HEK293 (cell line): Measurements from ENCODE around the gene BBS9.

Source experiments
- CTCF ChIA-PET: fragments of 350-600 bp; formaldehyde crosslinking; extraction: SDS; loops from one replicate; lab custom pipeline; 2021; ENCODE audit warnings: antibody characterized with exemption; lab: Yijun Ruan, JAX
- POLR2A ChIA-PET: fragments of 300-600 bp; formaldehyde crosslinking; extraction: SDS; loops from one replicate; lab custom pipeline; 2020; ENCODE audit warnings: antibody characterized with exemption, inconsistent platforms; lab: Yijun Ruan, JAX
- H3K27ac ChIP-seq: fragments of 200-500 bp; sonication (Bioruptor generic); 2 replicates; pipeline ENCODE4 v1.5.1; 2014; ENCODE audit warnings: low read depth, low read length, control low read depth, inconsistent platforms; ENCODE audit errors: extremely low read depth
- H3K36me3 ChIP-seq, 2 experiments: fragments of 200-500 bp in 1 of 2; sonication (Bioruptor generic) in 1 of 2; 1 replicate in 1 of 2; 2 replicates in 1 of 2; pipeline ENCODE4 v1.5.1; 2014 to 2017; ENCODE audit warnings: inconsistent platforms in 2 of 2, low read length in 2 of 2; ENCODE audit not compliant: control insufficient read depth in 2 of 2, insufficient read depth in 1 of 2
- H3K4me1 ChIP-seq: fragments of 200-500 bp; sonication (Bioruptor generic); 2 replicates; pipeline ENCODE4 v1.5.1; 2014; ENCODE audit warnings: mild to moderate bottlenecking, low read length, inconsistent platforms; ENCODE audit not compliant: control insufficient read depth, insufficient read depth
- H3K4me3 ChIP-seq: 2 replicates; pipeline ENCODE4 v1.5.1; 2011; ENCODE audit warnings: low read depth, mild to moderate bottlenecking, control low read depth, low read length, moderate library complexity
- H3K9me3 ChIP-seq: fragments of 200-500 bp; sonication (Bioruptor generic); 2 replicates; pipeline ENCODE4 v1.5.1; 2014; ENCODE audit warnings: low read depth, low read length, inconsistent platforms; ENCODE audit not compliant: control insufficient read depth, insufficient read depth
- ATF2 ChIP-seq: fragments of 450-650 bp; formaldehyde crosslinking; IDR thresholded peaks from 2 replicates; pipeline ENCODE4 v1.5.1; 2016; ENCODE audit warnings: missing biosample characterization, missing genetic modification characterization, low read depth
- HOXD13 ChIP-seq: sonication (generic); formaldehyde crosslinking; IDR thresholded peaks from 2 replicates; pipeline ENCODE4 v1.8.0; 2022; ENCODE audit warnings: missing genetic modification reagents, borderline replicate concordance
- INSM2 ChIP-seq: fragments of 450-650 bp; formaldehyde crosslinking; IDR thresholded peaks from 2 replicates; pipeline ENCODE4 v1.5.1; 2016; ENCODE audit warnings: missing biosample characterization, missing genetic modification characterization
- MEIS1 ChIP-seq: sonication (generic); formaldehyde crosslinking; IDR thresholded peaks from 2 replicates; pipeline ENCODE4 v1.8.1; 2022; ENCODE audit warnings: missing genetic modification reagents, mild to moderate bottlenecking, borderline replicate concordance
- MYNN ChIP-seq: fragments of 450-650 bp; formaldehyde crosslinking; IDR thresholded peaks from 2 replicates; pipeline ENCODE4 v1.5.1; 2016; ENCODE audit warnings: missing biosample characterization, missing genetic modification characterization, borderline replicate concordance
- MZF1 ChIP-seq: fragments of 450-650 bp; formaldehyde crosslinking; IDR thresholded peaks from 2 replicates; pipeline ENCODE4 v1.5.1; 2017; ENCODE audit warnings: missing biosample characterization, missing genetic modification characterization, borderline replicate concordance
- ZEB2 ChIP-seq: fragments of 450-650 bp; formaldehyde crosslinking; IDR thresholded peaks from 2 replicates; pipeline ENCODE4 v1.5.1; 2016; ENCODE audit warnings: missing biosample characterization, missing genetic modification characterization
- ZIC2 ChIP-seq: fragments of 450-650 bp; formaldehyde crosslinking; IDR thresholded peaks from 2 replicates; pipeline ENCODE4 v1.5.1; 2016; ENCODE audit warnings: missing biosample characterization, missing genetic modification characterization
- ZNF133 ChIP-seq: fragments of 450-650 bp; formaldehyde crosslinking; IDR thresholded peaks from 2 replicates; pipeline ENCODE4 v1.5.1; 2016; ENCODE audit warnings: missing biosample characterization, missing genetic modification characterization
- ZNF148 ChIP-seq: fragments of 450-650 bp; formaldehyde crosslinking; IDR thresholded peaks from 2 replicates; pipeline ENCODE4 v1.5.0; 2017; ENCODE audit warnings: missing biosample characterization, missing genetic modification characterization, borderline replicate concordance
- ZNF175 ChIP-seq: fragments of 450-650 bp; formaldehyde crosslinking; IDR thresholded peaks from 2 replicates; pipeline ENCODE4 v1.5.1; 2016; ENCODE audit warnings: missing biosample characterization, missing genetic modification characterization
- ZNF211 ChIP-seq: fragments of 450-650 bp; formaldehyde crosslinking; IDR thresholded peaks from 2 replicates; pipeline ENCODE4 v1.5.1; 2016; ENCODE audit warnings: low read depth, missing biosample characterization, missing genetic modification characterization
- ZNF23 ChIP-seq: fragments of 450-650 bp; formaldehyde crosslinking; IDR thresholded peaks from 2 replicates; pipeline ENCODE4 v1.5.1; 2016; ENCODE audit warnings: missing biosample characterization, missing genetic modification characterization, borderline replicate concordance
- ZNF341 ChIP-seq: fragments of 450-650 bp; formaldehyde crosslinking; IDR thresholded peaks from 2 replicates; pipeline ENCODE4; 2016; ENCODE audit warnings: low read depth, missing biosample characterization, missing genetic modification characterization
- ZNF555 ChIP-seq: fragments of 450-650 bp; formaldehyde crosslinking; conservative IDR thresholded peaks from 2 replicates; pipeline ENCODE4 v1.5.1; 2017; ENCODE audit warnings: missing biosample characterization, mild to moderate bottlenecking, missing genetic modification characterization, inconsistent platforms
- ZNF624 ChIP-seq: fragments of 450-650 bp; formaldehyde crosslinking; IDR thresholded peaks from 2 replicates; pipeline ENCODE4 v1.5.1; 2017; ENCODE audit warnings: missing biosample characterization, missing genetic modification characterization
- ZNF785 ChIP-seq: fragments of 450-650 bp; formaldehyde crosslinking; IDR thresholded peaks from 2 replicates; pipeline ENCODE4 v1.5.1; 2016; ENCODE audit warnings: missing biosample characterization, missing genetic modification characterization
- ZNF791 ChIP-seq: fragments of 450-650 bp; formaldehyde crosslinking; IDR thresholded peaks from 2 replicates; pipeline ENCODE4 v1.5.1; 2016; ENCODE audit warnings: missing biosample characterization, missing genetic modification characterization
- ZSCAN16 ChIP-seq: fragments of 450-650 bp; formaldehyde crosslinking; IDR thresholded peaks from 2 replicates; pipeline ENCODE4 v1.5.1; 2016; ENCODE audit warnings: missing biosample characterization, missing genetic modification characterization
- ZSCAN30 ChIP-seq: fragments of 450-650 bp; IDR thresholded peaks from 2 replicates; pipeline ENCODE4 v1.5.1; 2018; ENCODE audit warnings: missing biosample characterization, mild to moderate bottlenecking, missing genetic modification characterization, moderate library complexity
- TF ChIP-seq, protein P1 (sequence below): fragments of 450-650 bp; formaldehyde crosslinking; IDR thresholded peaks from 2 replicates; pipeline ENCODE4 v1.5.1; 2016; ENCODE audit warnings: missing biosample characterization, missing genetic modification characterization, low read depth
- TF ChIP-seq, protein P2 (sequence below): fragments of 450-650 bp; formaldehyde crosslinking; IDR thresholded peaks from 2 replicates; pipeline ENCODE4 v1.5.1; 2017; ENCODE audit warnings: missing biosample characterization, mild to moderate bottlenecking, missing genetic modification characterization, moderate library complexity
- TF ChIP-seq, protein P3 (sequence below): fragments of 450-650 bp; formaldehyde crosslinking; IDR thresholded peaks from 2 replicates; pipeline ENCODE4 v1.5.1; 2016; ENCODE audit warnings: missing biosample characterization, missing genetic modification characterization, borderline replicate concordance

The BBS9 gene

GRCh38 chr7:33601101-33601500 lies 471.7 kb downstream of the BBS9 start:
- no peaks in the 10 kb centered on the region for H3K9me3 ChIP-seq
- no peak for TF ChIP-seq MYNN (tag by site-specific recombination)
- TF ChIP-seq, protein P1, sequence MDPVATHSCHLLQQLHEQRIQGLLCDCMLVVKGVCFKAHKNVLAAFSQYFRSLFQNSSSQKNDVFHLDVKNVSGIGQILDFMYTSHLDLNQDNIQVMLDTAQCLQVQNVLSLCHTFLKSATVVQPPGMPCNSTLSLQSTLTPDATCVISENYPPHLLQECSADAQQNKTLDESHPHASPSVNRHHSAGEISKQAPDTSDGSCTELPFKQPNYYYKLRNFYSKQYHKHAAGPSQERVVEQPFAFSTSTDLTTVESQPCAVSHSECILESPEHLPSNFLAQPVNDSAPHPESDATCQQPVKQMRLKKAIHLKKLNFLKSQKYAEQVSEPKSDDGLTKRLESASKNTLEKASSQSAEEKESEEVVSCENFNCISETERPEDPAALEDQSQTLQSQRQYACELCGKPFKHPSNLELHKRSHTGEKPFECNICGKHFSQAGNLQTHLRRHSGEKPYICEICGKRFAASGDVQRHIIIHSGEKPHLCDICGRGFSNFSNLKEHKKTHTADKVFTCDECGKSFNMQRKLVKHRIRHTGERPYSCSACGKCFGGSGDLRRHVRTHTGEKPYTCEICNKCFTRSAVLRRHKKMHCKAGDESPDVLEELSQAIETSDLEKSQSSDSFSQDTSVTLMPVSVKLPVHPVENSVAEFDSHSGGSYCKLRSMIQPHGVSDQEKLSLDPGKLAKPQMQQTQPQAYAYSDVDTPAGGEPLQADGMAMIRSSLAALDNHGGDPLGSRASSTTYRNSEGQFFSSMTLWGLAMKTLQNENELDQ (tag by site-specific recombination) = no peak
- no peak for TF ChIP-seq ZNF624 (tag by site-specific recombination)
- no peak for TF ChIP-seq ZNF175 (tag by site-specific recombination)
- no peak for TF ChIP-seq ZNF791 (tag by site-specific recombination)
- TF ChIP-seq ZNF211 (tag by site-specific recombination) = no peak
- TF ChIP-seq MEIS1 (CRISPR knock-in tag) = no peak
- TF ChIP-seq ATF2 (tag by site-specific recombination) = no peak
- no peak for TF ChIP-seq ZSCAN16
- TF ChIP-seq ZIC2 (tag by site-specific recombination) = no peak
- TF ChIP-seq MZF1 (tag by site-specific recombination) = no peak
- TF ChIP-seq ZNF23 (tag by site-specific recombination) = no peak
- TF ChIP-seq ZNF555 (tag by site-specific recombination) = no peak
- TF ChIP-seq, protein P2, sequence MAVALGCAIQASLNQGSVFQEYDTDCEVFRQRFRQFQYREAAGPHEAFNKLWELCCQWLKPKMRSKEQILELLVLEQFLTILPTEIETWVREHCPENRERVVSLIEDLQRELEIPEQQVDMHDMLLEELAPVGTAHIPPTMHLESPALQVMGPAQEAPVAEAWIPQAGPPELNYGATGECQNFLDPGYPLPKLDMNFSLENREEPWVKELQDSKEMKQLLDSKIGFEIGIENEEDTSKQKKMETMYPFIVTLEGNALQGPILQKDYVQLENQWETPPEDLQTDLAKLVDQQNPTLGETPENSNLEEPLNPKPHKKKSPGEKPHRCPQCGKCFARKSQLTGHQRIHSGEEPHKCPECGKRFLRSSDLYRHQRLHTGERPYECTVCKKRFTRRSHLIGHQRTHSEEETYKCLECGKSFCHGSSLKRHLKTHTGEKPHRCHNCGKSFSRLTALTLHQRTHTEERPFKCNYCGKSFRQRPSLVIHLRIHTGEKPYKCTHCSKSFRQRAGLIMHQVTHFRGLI (tag by site-specific recombination) = no peak
- TF ChIP-seq, protein P3, sequence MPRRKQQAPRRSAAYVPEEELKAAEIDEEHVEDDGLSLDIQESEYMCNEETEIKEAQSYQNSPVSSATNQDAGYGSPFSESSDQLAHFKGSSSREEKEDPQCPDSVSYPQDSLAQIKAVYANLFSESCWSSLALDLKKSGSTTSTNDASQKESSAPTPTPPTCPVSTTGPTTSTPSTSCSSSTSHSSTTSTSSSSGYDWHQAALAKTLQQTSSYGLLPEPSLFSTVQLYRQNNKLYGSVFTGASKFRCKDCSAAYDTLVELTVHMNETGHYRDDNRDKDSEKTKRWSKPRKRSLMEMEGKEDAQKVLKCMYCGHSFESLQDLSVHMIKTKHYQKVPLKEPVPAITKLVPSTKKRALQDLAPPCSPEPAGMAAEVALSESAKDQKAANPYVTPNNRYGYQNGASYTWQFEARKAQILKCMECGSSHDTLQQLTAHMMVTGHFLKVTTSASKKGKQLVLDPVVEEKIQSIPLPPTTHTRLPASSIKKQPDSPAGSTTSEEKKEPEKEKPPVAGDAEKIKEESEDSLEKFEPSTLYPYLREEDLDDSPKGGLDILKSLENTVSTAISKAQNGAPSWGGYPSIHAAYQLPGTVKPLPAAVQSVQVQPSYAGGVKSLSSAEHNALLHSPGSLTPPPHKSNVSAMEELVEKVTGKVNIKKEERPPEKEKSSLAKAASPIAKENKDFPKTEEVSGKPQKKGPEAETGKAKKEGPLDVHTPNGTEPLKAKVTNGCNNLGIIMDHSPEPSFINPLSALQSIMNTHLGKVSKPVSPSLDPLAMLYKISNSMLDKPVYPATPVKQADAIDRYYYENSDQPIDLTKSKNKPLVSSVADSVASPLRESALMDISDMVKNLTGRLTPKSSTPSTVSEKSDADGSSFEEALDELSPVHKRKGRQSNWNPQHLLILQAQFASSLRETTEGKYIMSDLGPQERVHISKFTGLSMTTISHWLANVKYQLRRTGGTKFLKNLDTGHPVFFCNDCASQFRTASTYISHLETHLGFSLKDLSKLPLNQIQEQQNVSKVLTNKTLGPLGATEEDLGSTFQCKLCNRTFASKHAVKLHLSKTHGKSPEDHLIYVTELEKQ (tag by site-specific recombination) = no peak
- ChIA-PET POLR2A (no interaction called here), CTCF (no interaction called here)
- no peaks in the 10 kb centered on the region for H3K36me3 ChIP-seq
- H3K4me1 ChIP-seq = no peaks in the 10 kb centered on the region
- no peak overlapping the region for H3K4me3 ChIP-seq
- no peak overlapping the region for H3K27ac ChIP-seq

GRCh38 chr7:33601884-33602283 lies 472.5 kb downstream of the BBS9 start:
- ChIA-PET POLR2A (no interaction called here), CTCF (no interaction called here)
- Histone ChIP-seq H3K4me3 (no peak overlapping the region), H3K27ac (no peak overlapping the region), H3K9me3 (no peaks in the 10 kb centered on the region), H3K36me3 (no peaks in the 10 kb centered on the region), H3K4me1 (no peaks in the 10 kb centered on the region)
- TF ChIP-seq ZEB2 (tag by site-specific recombination) = no peak
- TF ChIP-seq ZSCAN30 = no peak
- no peak for TF ChIP-seq ZNF148 (tag by site-specific recombination)
- TF ChIP-seq ZNF341 = no peak
- TF ChIP-seq HOXD13 (CRISPR knock-in tag) = no peak
- TF ChIP-seq ZNF133 = no peak
- no peak for TF ChIP-seq ZNF785 (tag by site-specific recombination)
- no peak for TF ChIP-seq INSM2 (tag by site-specific recombination)
